GM18951 (cell line): ENCODE data around the gene ZBED4.
"Not testable (repeated sequence)": the region's sequence is repeated elsewhere in the genome, so short reads cannot be mapped to it uniquely, and the experiment has no call there.

ENCODE experiments used
- POLR2A ChIP-seq: IDR thresholded peaks from 4 replicates; pipeline ENCODE4 v1.6.1; 2011; ENCODE audit warnings: mild to moderate bottlenecking; ENCODE audit not compliant: insufficient read length, insufficient read depth; ENCODE audit errors: extremely low read depth
- in situ Hi-C: fragments of 300-500 bp; cut with MboI; formaldehyde crosslinking; loops from one replicate; pipeline ENCODE4 v1.12.0; 2022; ENCODE audit warnings: low sequenced_read_pairs, mixed read lengths, inconsistent platforms; ENCODE audit not compliant: unreplicated experiment

Gene ZBED4

GRCh38 chr22:49829044-49829853 lies 24.4 kb upstream of the ZBED4 start:
- in situ Hi-C loops, result no loop called here
- no peak for TF ChIP-seq POLR2A

GRCh38 chr22:49833340-49834007 lies 20.2 kb upstream of the ZBED4 start:
- in situ Hi-C loops, result no loop called here

GRCh38 chr22:49838771-49839717 lies 14.6 kb upstream of the ZBED4 start:
- in situ Hi-C loops, result no loop called here
- peak; percentile 34 for TF ChIP-seq POLR2A

More at GRCh38 chr22:49833340-49834007, 20.2 kb upstream of the ZBED4 start:
- no peak for TF ChIP-seq POLR2A

GRCh38 chr22:49845241-49845640 lies 8.4 kb upstream of the ZBED4 start:
- in situ Hi-C loops, result no loop called here
- TF ChIP-seq POLR2A, result no peak

- in situ Hi-C loops, result no loop called here
- no peak for TF ChIP-seq POLR2A
Measured at GRCh38 chr22:49845666-49846459, 7.8 kb upstream of the ZBED4 start.

GRCh38 chr22:49847751-49848689 lies 5.6 kb upstream of the ZBED4 start:
- TF ChIP-seq POLR2A, result no peak
- in situ Hi-C loops, result no loop called here

GRCh38 chr22:49848690-49849160 lies 4.9 kb upstream of the ZBED4 start:
- in situ Hi-C loops, result no loop called here

GRCh38 chr22:49849161-49850020 lies 4.3 kb upstream of the ZBED4 start:
- in situ Hi-C loops, result no loop called here
- TF ChIP-seq POLR2A, result no peak

More at GRCh38 chr22:49848690-49849160, 4.9 kb upstream of the ZBED4 start:
- no peak for TF ChIP-seq POLR2A

- in situ Hi-C loops, result no loop called here
Measured at GRCh38 chr22:49850021-49850911, 3.4 kb upstream of the ZBED4 start.

GRCh38 chr22:49850959-49851802 lies 2.5 kb upstream of the ZBED4 start:
- TF ChIP-seq POLR2A, result no peak
- in situ Hi-C loops, result no loop called here

More at GRCh38 chr22:49850021-49850911, 3.4 kb upstream of the ZBED4 start:
- no peak for TF ChIP-seq POLR2A

GRCh38 chr22:49852568-49852897 lies 1.1 kb upstream of the ZBED4 start:
- in situ Hi-C loops, result not testable (repeated sequence)
